Activated naive CD8-positive, alpha-beta T cell treated with anti-CD3 and anti-CD28 coated beads, Interleukin-2, amount 50 U/mL, for 24 hours (primary cell): Measurements from ENCODE around the gene HCST.
"Not testable (repeated sequence)": the region's sequence is repeated elsewhere in the genome, so short reads cannot be mapped to it uniquely, and the experiment has no call there.

Source experiments
- ATAC-seq: fragments of 150-1000 bp; cut with Tn5 transposase; one replicate; pipeline ENCODE4 v1.10.0; 2021
- DNase-seq: peaks from one replicate; pipeline ENCODE4 v3.0.0; 2021
- H3K27ac Mint-ChIP-seq: one replicate; pipeline ENCODE4 v1.8.0; 2021; ENCODE audit warnings: mild to moderate bottlenecking, mixed read lengths
- H3K27me3 Mint-ChIP-seq: one replicate; pipeline ENCODE4 v1.8.0; 2021; ENCODE audit warnings: mixed read lengths
- H3K36me3 Mint-ChIP-seq: one replicate; pipeline ENCODE4 v1.8.0; 2021; ENCODE audit warnings: low read depth, mixed read lengths
- H3K4me1 Mint-ChIP-seq: one replicate; pipeline ENCODE4 v1.8.0; 2021; ENCODE audit warnings: mixed read lengths
- H3K4me3 Mint-ChIP-seq: one replicate; pipeline ENCODE4 v1.8.0; 2021; ENCODE audit warnings: mild to moderate bottlenecking, moderate library complexity, mixed read lengths
- H3K9me3 Mint-ChIP-seq: one replicate; pipeline ENCODE4 v1.8.0; 2021; ENCODE audit warnings: mixed read lengths

The HCST gene

GRCh38 chr19:35869327-35870123, 32.8 kb upstream of the HCST start:
- ATAC-seq (peak; percentile 85), DNase-seq (peak; percentile 87)
- Mint-ChIP-seq H3K27ac (no peak overlapping the region), H3K27me3 (peaks cover 45% of the 10 kb centered on the region), H3K9me3 (no peaks in the 10 kb centered on the region), H3K36me3 (no peaks in the 10 kb centered on the region), H3K4me3 (peak overlapping the region; percentile 61), H3K4me1 (peaks cover 16% of the 10 kb centered on the region)

- not testable (repeated sequence) for H3K9me3 Mint-ChIP-seq, DNase-seq, ATAC-seq, H3K27ac Mint-ChIP-seq, H3K36me3 Mint-ChIP-seq
- Mint-ChIP-seq H3K4me1 (peaks cover 16% of the 10 kb centered on the region), H3K27me3 (peaks cover 45% of the 10 kb centered on the region), H3K4me3 (peak overlapping the region; percentile 60)
These were observed 32.1 kb upstream of the HCST start for GRCh38 chr19:35870124-35870736.

- Mint-ChIP-seq H3K4me3 (no peak overlapping the region), H3K27ac (no peak overlapping the region), H3K36me3 (no peaks in the 10 kb centered on the region), H3K4me1 (peaks cover 16% of the 10 kb centered on the region), H3K27me3 (peaks cover 41% of the 10 kb centered on the region), H3K9me3 (no peaks in the 10 kb centered on the region)
- ATAC-seq (no peak), DNase-seq (no peak)
These were observed 31.5 kb upstream of the HCST start for GRCh38 chr19:35870798-35871197.

GRCh38 chr19:35871611-35872010, 30.7 kb upstream of the HCST start:
- Mint-ChIP-seq H3K36me3 (no peaks in the 10 kb centered on the region), H3K27ac (no peak overlapping the region), H3K4me3 (no peak overlapping the region), H3K4me1 (peaks cover 16% of the 10 kb centered on the region), H3K27me3 (peaks cover 44% of the 10 kb centered on the region), H3K9me3 (no peaks in the 10 kb centered on the region)
- ATAC-seq (no peak), DNase-seq (no peak)

- Mint-ChIP-seq H3K36me3 (no peaks in the 10 kb centered on the region), H3K27ac (no peak overlapping the region), H3K27me3 (peaks cover 42% of the 10 kb centered on the region), H3K4me3 (no peak overlapping the region), H3K4me1 (peaks cover 16% of the 10 kb centered on the region), H3K9me3 (no peaks in the 10 kb centered on the region)
- DNase-seq = no peak
- ATAC-seq = no peak
These were observed 30.1 kb upstream of the HCST start for GRCh38 chr19:35872180-35872579.

GRCh38 chr19:35874392-35874930, 27.9 kb upstream of the HCST start:
- DNase-seq (no peak), ATAC-seq (no peak)
- Mint-ChIP-seq H3K27me3 (peaks cover 36% of the 10 kb centered on the region), H3K27ac (no peak overlapping the region), H3K4me1 (peaks cover 8% of the 10 kb centered on the region), H3K36me3 (no peaks in the 10 kb centered on the region), H3K9me3 (no peaks in the 10 kb centered on the region), H3K4me3 (no peak overlapping the region)

- DNase-seq = no peak
- Mint-ChIP-seq H3K27me3 (peaks cover 21% of the 10 kb centered on the region), H3K27ac (no peak overlapping the region)
These were observed 23.3 kb upstream of the HCST start for GRCh38 chr19:35879068-35879467.

GRCh38 chr19:35879770-35880317, 22.5 kb upstream of the HCST start:
- DNase-seq (peak; percentile 91), ATAC-seq (peak; percentile 72)
- Mint-ChIP-seq H3K27ac (no peak overlapping the region), H3K9me3 (no peaks in the 10 kb centered on the region), H3K4me3 (no peak overlapping the region), H3K27me3 (peaks cover 21% of the 10 kb centered on the region), H3K4me1 (peaks cover 4% of the 10 kb centered on the region), H3K36me3 (no peaks in the 10 kb centered on the region)

More at GRCh38 chr19:35879068-35879467, 23.3 kb upstream of the HCST start:
- Mint-ChIP-seq H3K4me1 (peaks cover 4% of the 10 kb centered on the region), H3K4me3 (no peak overlapping the region), H3K36me3 (no peaks in the 10 kb centered on the region), H3K9me3 (no peaks in the 10 kb centered on the region)
- no peak for ATAC-seq

GRCh38 chr19:35882114-35882832, 20.1 kb upstream of the HCST start:
- Mint-ChIP-seq H3K36me3 (peaks cover 5% of the 10 kb centered on the region), H3K4me3 (no peak overlapping the region), H3K27me3 (peaks cover 16% of the 10 kb centered on the region), H3K4me1 (peaks cover 4% of the 10 kb centered on the region), H3K27ac (no peak overlapping the region), H3K9me3 (no peaks in the 10 kb centered on the region)
- DNase-seq (no peak), ATAC-seq (no peak)

- H3K36me3 Mint-ChIP-seq = peaks cover 20% of the 10 kb centered on the region
- H3K27ac Mint-ChIP-seq = no peak overlapping the region
- H3K4me1 Mint-ChIP-seq = peaks cover 4% of the 10 kb centered on the region
- ATAC-seq (no peak), DNase-seq (no peak)
- H3K27me3 Mint-ChIP-seq = peaks cover 9% of the 10 kb centered on the region
- no peaks in the 10 kb centered on the region for H3K9me3 Mint-ChIP-seq
- H3K4me3 Mint-ChIP-seq = no peak overlapping the region
These were observed 18.4 kb upstream of the HCST start for GRCh38 chr19:35883882-35884281.

- no peaks in the 10 kb centered on the region for H3K9me3 Mint-ChIP-seq
- H3K36me3 Mint-ChIP-seq = peaks cover 30% of the 10 kb centered on the region
- H3K27me3 Mint-ChIP-seq = no peaks in the 10 kb centered on the region
- DNase-seq (no peak), ATAC-seq (no peak)
- peak overlapping the region; percentile 23 for H3K27ac Mint-ChIP-seq
- H3K4me1 Mint-ChIP-seq = no peaks in the 10 kb centered on the region
- no peak overlapping the region for H3K4me3 Mint-ChIP-seq
These were observed 17.0 kb upstream of the HCST start for GRCh38 chr19:35885225-35885738.

- H3K4me3 Mint-ChIP-seq = no peak overlapping the region
- no peaks in the 10 kb centered on the region for H3K27me3 Mint-ChIP-seq
- peak overlapping the region; percentile 23 for H3K27ac Mint-ChIP-seq
- H3K4me1 Mint-ChIP-seq = peaks cover under 1% of the 10 kb centered on the region
- ATAC-seq (no peak), DNase-seq (no peak)
- H3K9me3 Mint-ChIP-seq = no peaks in the 10 kb centered on the region
- peaks cover 35% of the 10 kb centered on the region for H3K36me3 Mint-ChIP-seq
These were observed 16.4 kb upstream of the HCST start for GRCh38 chr19:35885904-35886303.

- no peak for ATAC-seq
- H3K4me3 Mint-ChIP-seq = no peak overlapping the region
These were observed 15.1 kb upstream of the HCST start for GRCh38 chr19:35887197-35887596.

GRCh38 chr19:35888398-35888797, 13.9 kb upstream of the HCST start:
- Mint-ChIP-seq H3K27ac (peak overlapping the region; percentile 18), H3K27me3 (no peaks in the 10 kb centered on the region), H3K36me3 (peaks cover 54% of the 10 kb centered on the region), H3K9me3 (no peaks in the 10 kb centered on the region), H3K4me3 (no peak overlapping the region), H3K4me1 (peaks cover 11% of the 10 kb centered on the region)
- DNase-seq = no peak
- no peak for ATAC-seq

More at GRCh38 chr19:35887197-35887596, 15.1 kb upstream of the HCST start:
- Mint-ChIP-seq H3K27me3 (no peaks in the 10 kb centered on the region), H3K9me3 (no peaks in the 10 kb centered on the region), H3K36me3 (peaks cover 44% of the 10 kb centered on the region), H3K27ac (no peak overlapping the region), H3K4me1 (peaks cover 4% of the 10 kb centered on the region)
- no peak for DNase-seq
